GM18907 (cell line): ENCODE data around the gene MKKS.
A peak's percentile ranks its signal among the peaks of the same experiment; 100 is the strongest.
"Not testable (repeated sequence)": the region's sequence is repeated elsewhere in the genome, so short reads cannot be mapped to it uniquely, and the experiment has no call there.

Experiments
- ATAC-seq: cut with Tn5 transposase; IDR thresholded peaks from one replicate; pipeline ENCODE4 v1.9.1; 2021; ENCODE audit warnings: mild to moderate bottlenecking, moderate library complexity; ENCODE audit not compliant: unreplicated experiment

Gene MKKS

GRCh38 chr20:10415013-10415650 is 18.9 kb downstream of the MKKS start:
- no peak for ATAC-seq

DNA sequence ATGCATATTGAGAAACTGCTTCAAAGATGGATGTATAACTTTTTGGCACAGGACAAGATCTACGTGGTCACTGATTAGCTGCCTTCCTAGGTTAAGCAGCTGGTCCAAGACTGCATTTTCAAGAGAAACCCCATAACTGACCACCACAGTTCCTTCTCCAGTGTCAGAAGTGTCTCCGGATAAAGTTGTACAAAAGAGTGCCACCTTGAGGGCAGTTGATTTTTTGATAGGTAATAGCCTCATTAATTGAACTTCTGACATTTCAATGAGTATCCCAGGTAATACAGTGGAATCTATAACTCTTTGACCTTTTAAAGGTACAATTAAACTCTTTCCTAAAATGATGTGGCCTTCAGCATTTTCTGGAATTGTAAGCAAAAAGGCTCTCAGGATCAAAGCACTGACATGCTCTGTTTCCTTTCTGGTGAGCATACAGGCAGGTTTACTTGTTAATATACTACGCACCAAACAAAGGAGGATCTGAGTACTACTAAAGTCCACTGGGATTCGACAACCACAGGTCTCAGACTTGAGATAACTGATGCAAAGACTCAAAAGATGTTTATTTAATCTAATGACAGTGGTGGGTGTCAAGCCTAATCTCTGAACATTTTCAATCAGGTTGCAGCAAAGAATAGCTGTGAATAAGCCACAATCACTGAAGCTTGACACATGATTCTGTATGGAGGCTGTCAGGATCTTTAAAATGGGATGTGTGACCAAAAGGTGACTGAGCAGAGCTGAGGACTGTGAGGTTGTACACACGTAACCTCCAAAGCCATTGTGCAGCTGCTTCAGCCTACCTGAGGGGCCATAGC is 21.2 kb downstream of the MKKS start:
- peak; percentile 86 for ATAC-seq

DNA sequence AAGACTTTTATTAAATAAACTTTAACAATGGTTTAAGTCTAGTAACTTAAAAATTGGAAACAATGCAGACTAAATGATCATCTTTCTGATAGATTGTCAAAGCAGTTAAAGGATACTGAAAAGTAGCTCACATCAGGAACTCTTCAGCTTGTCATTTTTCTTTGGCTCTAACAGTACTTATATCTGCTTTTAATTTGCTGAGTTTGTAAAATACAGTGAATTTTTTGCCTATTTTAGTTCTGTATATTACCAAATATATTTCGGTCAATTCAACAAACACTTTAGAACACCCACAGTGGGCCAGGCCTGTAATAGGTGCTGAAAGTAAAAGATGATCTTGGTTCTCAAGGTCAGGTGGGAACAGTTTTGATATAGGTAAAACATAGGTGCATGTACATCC is 22.3 kb downstream of the MKKS start:
- ATAC-seq: no peak

DNA sequence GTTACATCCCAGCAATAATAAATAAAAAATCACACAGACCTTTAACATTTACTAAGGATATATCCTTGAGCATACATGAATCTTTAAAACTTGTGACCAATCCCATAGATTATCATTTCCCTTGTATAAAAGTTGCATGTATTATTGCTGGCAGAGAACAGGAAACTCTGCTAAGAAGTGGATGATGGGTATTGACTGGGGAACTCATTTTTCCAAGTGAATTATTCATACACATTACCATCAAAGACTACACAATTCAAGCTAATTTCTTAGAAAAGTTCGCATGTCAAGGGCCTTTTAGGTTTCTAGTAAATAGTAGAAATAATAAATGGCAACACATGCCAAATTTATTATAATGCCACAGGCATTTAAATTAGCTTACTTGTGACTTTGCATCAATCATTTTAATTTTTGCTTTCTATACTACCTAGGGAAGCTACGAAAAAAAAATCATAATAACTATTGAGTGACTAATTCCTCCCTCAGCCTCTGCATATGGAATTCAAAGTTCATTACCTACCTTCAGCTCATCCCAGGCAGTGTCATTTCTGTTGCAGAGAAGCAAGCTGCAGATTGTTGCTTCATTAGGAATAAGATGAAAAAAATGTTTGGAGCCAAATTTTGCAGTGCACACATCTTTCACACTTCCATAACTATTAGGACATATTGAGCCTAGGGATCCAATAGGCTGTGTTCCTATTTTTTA is 25.8 kb downstream of the MKKS start:
- ATAC-seq: no peak

- ATAC-seq: no peak
Observed at GRCh38 chr20:10404959-10405530, 29.0 kb downstream of the MKKS start.

DNA sequence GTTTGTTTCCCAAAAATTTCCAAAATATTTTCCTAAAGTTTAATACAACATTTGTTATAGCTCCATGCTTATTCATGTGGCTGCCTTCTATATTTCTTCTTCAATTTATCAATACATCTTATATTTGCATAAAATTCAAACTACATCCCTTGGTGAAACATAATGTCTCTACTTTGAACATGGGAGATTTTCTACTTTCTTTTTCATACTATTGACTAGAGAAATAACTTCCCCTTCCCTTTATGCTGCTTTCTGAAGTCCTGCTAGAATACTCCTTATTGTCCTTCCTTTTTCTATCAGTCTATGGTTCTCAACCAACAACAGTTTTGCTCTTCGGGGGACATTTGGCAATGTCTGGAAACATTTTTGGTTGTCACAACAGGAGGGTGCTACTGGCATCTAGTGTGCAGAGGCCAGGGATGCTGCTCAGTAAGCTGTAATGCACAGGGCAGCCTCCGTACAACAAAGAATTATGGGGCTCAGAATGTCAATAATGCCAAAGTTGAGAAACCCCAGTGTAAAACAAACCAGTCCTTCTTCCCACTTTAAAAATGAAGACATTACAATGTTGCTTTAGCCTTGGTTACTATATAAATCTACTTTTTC is 29.9 kb downstream of the MKKS start:
- peak; percentile 55 for ATAC-seq

DNA sequence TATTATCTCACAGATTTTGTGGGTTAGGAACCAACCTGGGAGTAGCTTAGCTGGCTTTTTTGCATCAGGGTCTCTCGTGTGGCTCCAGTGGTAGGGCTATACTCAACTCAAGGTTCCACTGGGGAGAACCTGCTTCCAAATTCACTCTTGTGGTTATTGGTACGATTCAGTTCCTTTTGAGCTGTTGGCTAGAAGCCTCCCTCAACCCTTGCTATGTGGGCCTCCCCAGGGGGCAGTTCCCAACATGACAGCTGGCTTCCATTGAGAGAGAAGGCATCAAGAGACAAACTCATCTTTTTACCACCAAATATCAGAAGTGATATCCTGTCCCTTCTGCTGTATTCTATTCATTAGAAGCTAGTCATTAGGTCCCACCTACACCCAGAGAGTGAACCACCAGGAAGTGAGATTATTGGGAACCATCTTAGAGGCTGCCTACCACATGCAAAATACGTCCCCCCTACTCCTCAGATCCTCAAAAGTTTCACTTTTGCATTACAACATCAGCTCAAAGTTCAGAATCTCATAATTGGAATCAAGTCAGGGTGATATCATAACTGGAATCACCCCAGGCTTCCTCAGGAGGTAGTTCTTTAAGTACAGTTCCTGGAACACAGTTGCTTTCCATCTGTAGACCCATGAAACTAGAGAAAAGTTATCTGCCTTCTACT is 30.9 kb downstream of the MKKS start:
- ATAC-seq: no peak

DNA sequence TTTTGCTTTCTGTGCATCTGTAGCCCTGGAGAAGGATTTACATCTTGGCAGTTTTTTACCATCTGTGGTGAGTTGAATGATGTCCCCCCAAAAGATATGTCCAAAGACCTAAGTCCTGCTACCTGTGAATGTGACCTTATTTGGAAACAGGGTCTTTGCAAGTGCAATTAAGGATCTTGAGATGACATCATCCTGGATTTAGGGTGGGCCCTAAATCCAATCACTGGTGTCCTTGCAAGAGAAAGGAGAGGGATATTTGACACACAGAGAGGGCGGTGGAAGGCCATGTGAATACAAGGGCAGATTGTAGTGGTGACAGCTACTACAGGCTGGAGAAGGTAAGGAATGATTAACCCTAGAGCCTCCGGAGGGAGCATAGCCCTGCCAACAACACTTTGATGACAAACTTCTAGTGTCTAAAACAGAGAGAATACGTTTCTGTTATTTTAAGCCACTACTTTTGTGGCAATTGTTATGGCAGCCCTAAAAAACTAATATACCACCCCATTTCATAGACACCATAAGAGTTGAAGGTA is 35.1 kb downstream of the MKKS start:
- ATAC-seq: no peak

DNA sequence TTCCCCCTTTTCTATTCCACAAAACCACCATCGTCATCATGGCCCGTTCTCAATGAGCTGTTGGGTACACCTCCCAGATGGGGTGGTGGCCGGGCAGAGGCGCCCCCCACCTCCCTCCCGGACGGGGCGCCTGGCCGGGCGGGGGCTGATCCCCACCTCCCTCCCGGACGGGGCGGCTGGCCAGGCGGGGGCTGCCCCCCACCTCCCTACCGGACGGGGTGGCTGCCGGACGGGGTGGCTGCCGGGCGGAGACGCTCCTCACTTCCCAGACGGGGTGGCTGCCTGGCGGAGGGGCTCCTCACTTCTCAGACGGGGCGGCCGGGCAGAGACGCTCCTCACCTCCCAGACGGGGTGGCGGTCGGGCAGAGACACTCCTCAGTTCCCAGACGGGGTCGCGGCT is 39.3 kb downstream of the MKKS start:
- not testable (repeated sequence) for ATAC-seq

- no peak for ATAC-seq
Observed at GRCh38 chr20:10390709-10391108, 43.3 kb downstream of the MKKS start.

DNA sequence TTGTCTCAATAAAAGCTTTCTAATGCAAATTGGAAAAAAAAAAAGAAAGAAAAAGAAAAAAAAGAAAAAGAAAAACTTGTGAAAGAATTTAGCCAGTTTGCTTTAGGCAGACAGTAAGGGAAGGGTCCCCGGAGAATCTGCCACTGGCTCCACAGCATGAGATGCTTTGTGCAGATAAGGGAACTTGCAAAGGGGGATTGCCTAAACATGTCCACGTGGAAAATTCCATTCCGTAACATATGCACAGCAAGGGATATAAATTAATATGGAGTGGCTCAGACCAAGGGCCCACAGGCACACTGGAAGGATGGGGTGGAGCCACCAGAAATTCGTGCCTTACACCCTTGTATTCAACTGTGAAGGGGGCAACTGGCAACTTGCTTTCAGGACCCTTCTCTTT is 45.4 kb downstream of the MKKS start:
- no peak for ATAC-seq

DNA sequence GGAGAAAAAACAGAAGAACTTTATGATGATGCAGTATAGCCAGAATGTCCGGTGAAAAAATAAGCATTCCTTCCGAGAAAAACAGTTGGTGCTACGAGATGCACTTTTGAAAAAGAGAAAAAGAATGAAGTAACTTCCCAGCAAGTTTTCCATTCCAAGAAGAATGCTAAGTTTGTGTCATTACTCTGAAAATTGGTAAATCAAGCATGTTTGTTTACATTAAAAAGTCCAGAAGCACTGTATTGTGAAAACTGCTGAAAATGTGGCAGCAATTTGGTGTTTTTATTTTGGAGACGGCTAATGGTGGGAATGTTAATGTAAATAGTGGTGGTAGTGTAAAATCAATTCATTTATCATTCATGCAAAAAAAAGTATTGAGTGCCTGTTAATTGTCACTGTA is 46.3 kb downstream of the MKKS start:
- ATAC-seq: no peak

GRCh38 chr20:10385850-10386544 is 48.0 kb downstream of the MKKS start:
- no peak for ATAC-seq

GRCh38 chr20:10381477-10381876 is 52.5 kb downstream of the MKKS start:
- ATAC-seq: no peak

- ATAC-seq: no peak
Observed at GRCh38 chr20:10379761-10380160, 54.3 kb downstream of the MKKS start.

DNA sequence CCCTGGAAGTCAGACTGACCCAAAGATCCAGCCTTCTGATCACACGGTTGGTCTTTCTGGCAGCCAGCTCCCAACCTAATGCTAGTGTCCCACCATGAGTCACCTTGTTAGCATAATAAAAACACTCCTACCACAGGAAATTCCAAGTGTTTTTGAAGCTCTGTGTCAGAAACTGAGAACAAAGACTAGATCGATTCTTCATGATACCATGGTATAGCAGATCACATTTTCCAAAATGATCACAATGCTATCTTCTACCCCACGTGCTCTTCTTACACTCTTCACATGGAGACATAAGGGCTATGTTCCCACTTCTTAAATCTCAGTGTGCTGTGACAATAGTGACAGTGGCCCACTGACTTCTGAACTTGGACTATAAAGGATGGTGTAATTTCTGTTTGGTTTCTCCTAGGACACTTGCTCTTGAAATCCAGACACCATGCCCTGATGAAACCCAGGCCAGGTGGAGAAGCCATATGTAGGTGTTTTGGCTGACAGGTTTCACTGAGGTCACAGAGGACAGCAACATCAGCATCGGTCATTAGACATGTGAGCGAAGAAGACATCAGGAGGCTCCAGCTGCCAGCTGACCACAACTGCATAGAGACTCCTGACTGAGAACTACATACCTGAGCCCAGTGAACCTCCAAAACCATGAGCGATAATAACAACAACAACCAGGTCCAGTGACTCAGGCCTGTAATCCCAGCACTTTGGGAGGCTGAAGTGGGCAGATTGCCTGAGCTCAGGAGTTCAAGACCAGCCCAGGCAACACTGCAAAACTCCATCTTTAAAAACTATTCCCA is 57.5 kb downstream of the MKKS start:
- no peak for ATAC-seq

- ATAC-seq: no peak
Observed at GRCh38 chr20:10375191-10375590, 58.8 kb downstream of the MKKS start.

GRCh38 chr20:10374036-10374435 is 60.0 kb downstream of the MKKS start:
- no peak for ATAC-seq

DNA sequence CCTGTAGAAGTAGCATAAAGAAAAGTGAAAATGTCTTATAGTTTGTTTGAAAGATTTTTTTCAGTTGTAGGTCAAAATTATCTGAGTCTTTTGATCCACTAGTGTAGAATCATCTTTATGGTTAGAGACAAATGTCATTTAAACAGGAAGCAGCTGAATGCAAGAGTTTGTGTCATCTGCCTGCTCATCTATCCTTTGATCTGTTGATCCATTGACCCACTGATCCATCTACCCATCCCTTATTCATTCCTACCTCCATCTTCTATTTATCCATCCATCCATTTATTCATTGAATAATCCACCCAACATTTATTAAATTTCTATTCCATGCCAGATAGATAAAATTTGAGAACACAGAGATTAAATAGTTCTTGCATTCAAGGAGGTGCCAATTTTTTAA is 62.6 kb downstream of the MKKS start:
- ATAC-seq: no peak
